ENCODE measurements around the gene ENAM.

DNA sequence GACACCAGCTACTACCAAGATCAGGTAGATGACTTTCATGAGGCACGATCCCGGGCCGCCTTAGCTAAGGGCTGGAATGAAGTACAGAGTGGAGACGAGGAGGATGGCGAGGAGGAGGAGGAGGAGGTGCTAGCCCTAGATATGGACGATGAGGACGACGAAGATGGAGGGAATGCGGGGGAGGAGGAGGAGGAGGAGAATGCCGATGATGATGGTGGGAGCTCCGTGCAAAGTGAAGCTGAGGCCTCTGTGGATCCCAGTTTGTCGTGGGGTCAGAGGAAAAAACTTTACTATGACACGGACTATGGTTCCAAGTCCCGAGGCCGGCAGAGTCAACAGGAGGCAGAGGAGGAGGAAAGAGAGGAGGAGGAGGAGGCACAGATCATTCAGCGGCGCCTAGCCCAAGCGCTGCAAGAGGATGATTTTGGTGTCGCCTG lies 60.3 kb downstream of the ENAM start:
- TF ChIP-seq, protein P1, sequence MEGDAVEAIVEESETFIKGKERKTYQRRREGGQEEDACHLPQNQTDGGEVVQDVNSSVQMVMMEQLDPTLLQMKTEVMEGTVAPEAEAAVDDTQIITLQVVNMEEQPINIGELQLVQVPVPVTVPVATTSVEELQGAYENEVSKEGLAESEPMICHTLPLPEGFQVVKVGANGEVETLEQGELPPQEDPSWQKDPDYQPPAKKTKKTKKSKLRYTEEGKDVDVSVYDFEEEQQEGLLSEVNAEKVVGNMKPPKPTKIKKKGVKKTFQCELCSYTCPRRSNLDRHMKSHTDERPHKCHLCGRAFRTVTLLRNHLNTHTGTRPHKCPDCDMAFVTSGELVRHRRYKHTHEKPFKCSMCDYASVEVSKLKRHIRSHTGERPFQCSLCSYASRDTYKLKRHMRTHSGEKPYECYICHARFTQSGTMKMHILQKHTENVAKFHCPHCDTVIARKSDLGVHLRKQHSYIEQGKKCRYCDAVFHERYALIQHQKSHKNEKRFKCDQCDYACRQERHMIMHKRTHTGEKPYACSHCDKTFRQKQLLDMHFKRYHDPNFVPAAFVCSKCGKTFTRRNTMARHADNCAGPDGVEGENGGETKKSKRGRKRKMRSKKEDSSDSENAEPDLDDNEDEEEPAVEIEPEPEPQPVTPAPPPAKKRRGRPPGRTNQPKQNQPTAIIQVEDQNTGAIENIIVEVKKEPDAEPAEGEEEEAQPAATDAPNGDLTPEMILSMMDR (IDR thresholded peaks at IDR 0.05; ENCODE audit: insufficient read depth, low read length): no peak
- TF ChIP-seq SPI1 (IDR thresholded peaks at IDR 0.05; ENCODE audit: borderline replicate concordance, low read depth): no peak
- TF ChIP-seq POLR2AphosphoS5 (IDR thresholded peaks at IDR 0.05; ENCODE audit: low read depth): no peak
- no peak for TF ChIP-seq GABPA (IDR thresholded peaks at IDR 0.05; ENCODE audit: low read depth)

Measured in HL-60 (cell line).